Skin of body (tissue), 2 donors: ENCODE data around the gene RAB28. TPM values are rescaled to one million over a fixed set of nuclear protein-coding genes. Genes with fewer than 3 reads are reported as not detected.

Experiments used
- DNase-seq: peaks from one replicate; lab custom pipeline; 2025; lab: John Stamatoyannopoulos, UW
- total RNA-seq: library from RNA; depleted of rRNA; stranded (reverse); fragments of >200 nt; gene quantifications from one replicate; pipeline ENCODE4 v1.2.3, GENCODE V29; 2014

The RAB28 gene
- total RNA-seq, 1 donor from 2014 or later, result 19.3 TPM

DNA sequence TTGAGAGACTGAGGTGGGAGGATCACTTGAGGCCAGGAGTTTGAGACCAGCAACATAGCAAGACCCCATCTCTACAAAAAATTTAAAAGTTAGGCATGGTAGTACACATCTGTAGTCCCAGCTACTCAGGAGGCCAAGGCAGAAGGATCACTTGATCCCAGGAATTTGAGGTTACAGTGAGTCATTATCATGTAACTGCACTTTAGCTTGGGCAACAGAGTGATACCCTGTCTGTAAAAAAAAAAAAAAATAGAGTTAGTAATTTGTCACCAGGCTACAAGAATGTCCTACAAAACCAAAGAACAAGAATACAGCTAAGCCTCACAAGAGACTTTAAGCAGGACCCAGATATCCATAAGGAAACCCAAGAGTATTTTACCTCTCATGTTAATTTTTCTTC lies 27.0 kb upstream of the RAB28 start:
- DNase-seq, result no peak

DNA sequence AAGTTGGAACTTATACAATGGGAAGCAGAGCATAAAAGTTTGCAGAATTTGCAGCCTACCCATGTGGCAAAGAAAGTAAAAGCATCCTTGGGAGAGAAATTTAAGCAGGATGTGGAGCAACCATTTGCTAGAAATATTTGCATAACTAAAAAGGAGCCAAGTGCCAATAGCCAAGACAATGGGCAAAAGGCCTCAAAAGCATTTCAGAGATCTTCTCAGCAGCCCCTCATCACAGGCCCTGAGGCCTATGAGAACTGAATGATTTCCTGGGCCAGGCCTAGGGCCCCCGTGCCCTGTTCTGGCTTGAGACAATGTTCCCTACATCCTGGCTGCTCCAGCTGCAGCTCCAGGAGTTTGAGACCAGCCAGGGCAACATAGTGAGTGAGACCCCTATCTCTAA lies 25.3 kb upstream of the RAB28 start:
- no peak for DNase-seq

DNA sequence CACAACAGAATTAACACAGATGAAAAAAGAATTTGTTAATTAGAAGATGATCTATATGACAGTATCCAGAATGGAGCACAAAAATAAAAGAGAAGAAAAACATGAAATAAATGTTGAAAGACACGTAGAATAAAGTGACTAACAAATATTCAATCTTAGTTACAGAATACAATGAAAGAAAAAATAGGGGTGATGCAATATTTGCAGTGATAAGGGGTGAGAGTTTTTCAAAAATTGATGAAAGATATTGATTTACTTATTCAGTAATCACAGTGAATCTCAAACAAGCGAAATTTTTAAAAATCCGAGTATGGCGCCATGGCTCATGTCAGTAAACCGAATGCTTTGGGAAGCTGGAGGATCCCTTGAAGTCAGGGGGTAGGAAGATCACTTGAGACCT lies 20.2 kb upstream of the RAB28 start:
- DNase-seq, result no peak

DNA sequence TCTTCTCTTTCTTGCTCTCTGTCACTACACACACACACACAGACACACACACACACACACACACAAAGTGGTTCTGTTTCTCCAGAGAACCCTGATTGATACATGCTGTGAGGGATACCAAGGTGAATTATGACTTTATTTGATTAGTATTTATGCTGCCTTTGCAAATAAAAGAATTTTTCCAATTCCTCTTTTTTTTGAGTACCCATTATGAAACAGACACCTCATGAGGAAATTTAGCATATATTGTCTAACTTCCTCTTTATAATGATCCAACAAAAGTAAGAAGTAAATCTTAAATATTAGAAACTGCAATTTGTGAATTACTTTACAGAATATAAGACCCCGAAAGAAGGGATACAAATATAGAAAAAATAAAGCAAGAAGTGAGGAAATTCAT lies 14.3 kb upstream of the RAB28 start:
- DNase-seq, result no peak

DNA sequence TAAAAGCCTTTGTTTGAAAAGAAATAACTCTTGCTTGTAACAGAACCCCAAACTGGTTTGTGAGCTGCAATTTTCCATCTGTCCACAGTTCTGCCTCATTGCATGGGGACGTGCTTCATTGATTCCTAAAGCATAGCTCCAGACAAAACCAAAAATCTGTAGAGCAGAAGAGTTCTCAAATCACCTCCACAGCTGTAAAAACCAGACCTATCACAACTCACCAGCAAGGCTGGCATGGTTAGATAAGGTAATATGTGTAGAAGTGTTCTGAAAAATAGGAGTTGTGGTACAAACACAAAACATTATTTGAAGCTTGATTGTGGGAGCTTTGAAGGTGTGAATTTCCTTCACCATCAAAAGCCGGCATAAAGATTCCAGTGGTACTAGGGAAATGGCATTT lies 12.5 kb upstream of the RAB28 start:
- DNase-seq, result no peak

DNA sequence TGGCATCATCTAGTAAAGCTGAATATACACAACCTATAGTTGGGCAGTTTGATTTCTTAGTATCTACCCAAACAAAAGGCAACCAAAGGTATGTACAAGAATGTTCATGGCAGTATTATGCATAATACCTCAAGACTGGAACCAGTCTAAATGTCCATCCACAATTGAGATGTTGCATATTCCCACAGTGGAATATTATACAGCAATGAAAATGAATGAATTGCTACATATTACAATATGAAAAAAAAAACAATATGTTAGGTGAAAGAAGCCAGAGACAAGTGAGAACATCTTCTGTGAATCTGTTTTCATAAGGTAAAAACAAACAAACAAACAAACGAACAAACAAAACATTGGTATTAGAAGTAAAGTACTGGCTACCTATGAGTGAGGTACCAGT lies 11.6 kb upstream of the RAB28 start:
- no peak for DNase-seq

DNA sequence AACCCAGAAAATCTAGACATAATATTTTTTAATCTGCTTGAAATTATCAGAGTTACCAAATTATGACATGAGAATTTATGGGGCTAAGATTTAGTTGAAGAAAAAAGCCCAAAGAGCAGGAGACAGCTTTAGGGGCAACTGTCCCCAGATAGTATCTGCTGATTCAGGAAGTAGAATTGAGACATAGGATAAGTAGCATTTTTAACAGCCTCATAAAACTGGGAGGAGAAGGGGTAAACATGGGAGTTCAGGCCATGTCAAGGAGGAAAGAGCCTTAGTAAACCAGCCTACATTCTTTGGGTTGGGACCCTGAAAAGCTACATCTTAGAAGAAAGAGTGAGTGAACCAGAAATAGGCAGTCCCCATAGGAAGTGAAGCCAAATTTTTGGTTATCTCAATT lies 9.7 kb upstream of the RAB28 start:
- no peak for DNase-seq

DNA sequence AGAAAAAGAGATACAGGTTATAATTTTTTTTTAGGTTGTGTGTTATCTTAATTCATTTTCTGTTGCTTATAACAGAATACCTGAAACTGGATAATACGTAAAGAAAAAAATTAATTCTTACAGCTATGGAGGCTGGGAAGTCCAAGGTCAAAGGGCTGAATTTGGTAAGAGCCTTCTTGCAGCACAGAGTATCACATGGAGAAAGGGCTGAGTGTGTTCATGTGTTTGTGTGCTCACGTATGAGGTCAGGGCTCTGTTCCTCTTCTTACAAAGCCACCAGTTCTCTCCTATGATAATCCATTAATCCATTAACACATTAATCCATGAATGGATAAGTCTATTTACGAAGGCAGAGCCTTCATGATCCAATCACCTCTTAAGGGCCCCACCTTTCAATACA lies 8.6 kb upstream of the RAB28 start:
- no peak for DNase-seq

DNA sequence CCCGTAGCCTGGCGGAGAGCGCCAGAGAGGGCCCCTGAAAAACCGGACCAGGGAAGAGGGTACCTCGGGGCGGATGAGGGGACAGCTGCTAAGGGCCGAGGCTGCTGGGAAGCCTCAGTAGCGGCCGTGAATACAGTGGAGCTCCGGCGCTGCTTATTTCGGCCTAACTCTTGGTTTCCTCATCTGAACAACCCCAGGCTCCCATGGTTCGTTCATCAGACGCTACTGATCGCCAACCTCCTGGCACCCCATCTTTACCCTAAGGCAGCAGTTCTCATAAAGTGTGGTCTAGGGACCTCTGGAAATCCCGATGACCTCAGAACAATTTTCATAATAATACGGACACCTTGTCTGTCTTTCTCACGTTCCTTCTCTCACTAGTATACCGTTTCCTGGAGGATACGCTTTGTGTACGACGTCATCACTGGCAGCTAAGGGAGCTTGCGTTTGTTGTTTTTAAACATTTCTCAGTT lies 645 bp upstream of the RAB28 start:
- DNase-seq, result no peak

DNA sequence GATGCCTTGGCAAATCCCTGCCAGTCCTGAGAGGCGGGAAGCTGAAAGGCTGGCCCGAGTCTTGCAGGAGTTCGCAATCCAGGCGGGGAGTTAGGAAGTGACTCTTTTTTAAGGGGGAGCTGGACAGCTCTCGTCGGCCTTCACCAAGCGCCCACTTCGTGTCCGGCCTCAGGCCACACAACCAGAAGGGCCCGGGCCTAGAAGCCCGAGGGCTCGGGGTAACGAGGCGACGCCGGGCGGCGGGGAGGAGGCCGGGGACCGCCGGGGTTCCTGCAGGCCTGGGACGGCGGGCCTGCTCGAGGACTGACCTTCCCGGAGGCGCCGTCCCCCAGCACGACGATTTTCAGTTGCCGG lies 395 bp downstream of the RAB28 start:
- peak; percentile 20 for DNase-seq

DNA sequence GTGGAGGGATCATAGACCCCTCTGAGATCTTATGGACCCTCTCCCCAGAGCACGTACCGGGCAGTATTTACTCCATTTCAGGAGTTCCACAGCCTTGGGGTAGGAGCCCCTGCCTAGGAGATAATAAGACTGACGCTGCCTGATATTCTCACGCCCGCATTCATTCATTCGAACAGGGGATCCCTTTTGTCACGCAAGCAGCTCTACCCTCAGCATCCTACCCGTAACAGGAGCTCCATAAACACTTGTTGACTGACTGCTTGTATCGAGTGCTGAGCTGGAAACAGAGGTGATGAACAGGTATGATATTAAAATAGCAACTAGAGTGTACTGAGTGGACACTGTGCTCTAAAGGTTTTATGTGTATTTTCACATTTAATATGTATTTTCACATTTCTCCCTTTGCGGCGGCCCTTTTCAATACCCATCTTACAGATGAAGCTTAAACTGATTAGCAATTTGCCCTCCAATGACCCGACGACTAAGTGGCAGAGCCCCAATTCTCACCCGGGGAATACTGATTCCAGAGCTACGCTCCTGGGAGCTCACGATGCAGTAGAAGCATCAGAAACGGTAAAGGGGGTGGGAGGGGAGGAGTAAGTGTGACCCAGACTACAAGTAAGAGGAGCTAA lies 888 bp downstream of the RAB28 start:
- no peak for DNase-seq

DNA sequence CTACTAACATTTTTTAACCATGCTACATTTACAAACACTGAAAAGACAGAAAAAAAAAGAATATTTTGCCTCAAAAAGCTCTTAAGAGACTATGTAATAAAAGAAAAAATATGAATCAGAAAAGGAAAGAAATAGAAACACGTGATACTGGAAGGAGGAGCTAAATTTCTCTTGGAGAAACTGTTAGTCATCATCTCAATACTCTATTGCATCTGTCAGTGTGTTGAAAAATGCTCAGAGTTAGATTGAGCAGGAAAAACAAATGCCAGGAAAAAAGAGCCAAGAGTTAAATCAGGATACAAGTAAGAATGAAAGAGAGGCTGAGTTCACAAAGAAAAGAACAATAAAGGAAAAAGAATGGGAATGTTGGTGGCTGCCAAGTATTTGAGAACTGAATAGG lies 2.6 kb downstream of the RAB28 start:
- DNase-seq, result no peak

DNA sequence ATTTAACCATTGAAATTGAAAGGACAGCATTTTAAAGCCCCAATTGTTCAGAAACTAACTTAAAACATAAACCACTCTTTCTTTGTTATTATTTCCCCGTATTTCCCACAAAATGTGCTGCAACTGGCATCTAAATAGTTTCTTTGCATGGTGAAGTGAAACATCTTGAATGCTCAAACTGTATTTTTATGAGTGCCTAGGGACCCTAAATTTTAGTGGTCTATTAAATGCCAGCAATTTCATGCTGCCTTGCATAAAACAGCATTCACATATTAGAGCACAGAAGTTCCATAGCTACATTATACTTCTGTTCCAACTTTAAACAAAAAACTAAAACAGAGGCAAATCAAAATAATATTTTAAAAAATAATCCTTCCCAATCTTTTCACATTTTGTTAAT lies 5.4 kb downstream of the RAB28 start:
- no peak for DNase-seq

DNA sequence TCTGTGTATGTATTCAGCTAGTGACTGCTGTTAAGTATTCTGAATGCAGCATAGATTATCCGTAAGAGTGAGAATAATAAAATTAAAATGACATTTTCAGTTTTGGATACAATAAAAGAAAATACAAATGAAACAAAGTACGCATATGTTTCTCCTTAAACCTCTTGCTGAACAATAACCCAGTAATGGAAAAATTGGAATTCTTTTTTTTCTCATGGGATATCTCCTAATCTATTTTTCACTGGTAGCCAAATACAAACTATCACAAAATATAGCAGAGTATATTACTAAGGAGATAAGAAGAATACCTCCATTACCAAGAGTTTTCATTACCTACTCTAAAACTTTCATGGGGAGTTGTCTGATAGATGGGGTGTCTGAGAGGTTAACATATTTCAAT lies 6.0 kb downstream of the RAB28 start:
- DNase-seq, result peak; percentile 13

DNA sequence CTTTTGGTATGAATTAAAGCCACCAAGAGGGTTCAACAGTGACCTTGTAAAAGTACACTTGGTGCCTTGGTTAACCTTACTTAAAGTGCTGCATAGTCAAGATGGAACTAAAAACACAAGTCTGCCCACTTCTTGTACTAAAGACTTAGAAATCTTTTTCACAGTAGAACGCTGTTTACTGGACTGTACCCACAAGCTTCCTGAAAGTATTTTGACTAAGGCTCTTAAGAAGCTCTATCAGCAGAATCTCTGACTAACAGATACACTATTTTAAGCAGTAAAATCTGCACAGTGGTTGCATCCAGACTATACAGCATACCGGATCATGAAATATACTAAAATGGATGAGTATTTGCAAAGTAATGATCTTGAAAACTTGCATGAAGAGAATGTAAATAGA lies 7.2 kb downstream of the RAB28 start:
- DNase-seq, result no peak

DNA sequence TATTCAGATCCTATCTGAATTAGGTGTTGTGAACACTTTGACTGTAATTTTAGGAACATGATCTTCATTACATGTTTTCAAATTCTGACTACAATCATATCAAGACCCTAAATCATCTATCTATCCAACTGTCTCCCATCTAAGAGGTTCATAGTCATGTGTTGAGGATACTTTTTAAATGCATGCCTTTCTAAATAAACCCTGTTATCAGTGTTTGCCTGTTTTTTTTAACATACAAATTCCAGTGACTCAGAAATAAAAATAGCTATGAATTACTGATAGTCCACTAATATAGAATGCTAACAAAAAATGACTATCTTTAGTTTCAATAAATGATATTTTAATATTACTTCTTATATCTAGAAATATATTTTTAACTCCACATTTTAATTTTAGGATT lies 8.0 kb downstream of the RAB28 start:
- DNase-seq, result no peak

DNA sequence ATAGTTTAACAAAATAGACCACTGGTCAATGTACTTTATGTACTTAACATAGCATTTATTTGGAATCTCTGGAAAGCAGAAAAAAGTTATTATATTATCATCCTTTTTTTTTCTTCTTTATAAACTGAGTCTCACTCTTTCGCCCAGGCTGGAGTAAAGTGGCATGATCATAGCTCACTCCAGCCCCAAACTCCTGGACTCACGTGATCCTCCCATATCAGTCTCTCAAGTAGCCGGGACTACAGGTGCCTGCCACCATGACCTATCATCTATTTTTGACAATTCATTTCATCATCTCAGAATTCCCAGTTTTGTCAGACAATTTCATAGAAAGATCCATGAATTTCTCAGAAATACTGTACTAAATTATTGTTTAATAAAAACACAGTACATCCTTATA lies 12.7 kb downstream of the RAB28 start:
- no peak for DNase-seq

DNA sequence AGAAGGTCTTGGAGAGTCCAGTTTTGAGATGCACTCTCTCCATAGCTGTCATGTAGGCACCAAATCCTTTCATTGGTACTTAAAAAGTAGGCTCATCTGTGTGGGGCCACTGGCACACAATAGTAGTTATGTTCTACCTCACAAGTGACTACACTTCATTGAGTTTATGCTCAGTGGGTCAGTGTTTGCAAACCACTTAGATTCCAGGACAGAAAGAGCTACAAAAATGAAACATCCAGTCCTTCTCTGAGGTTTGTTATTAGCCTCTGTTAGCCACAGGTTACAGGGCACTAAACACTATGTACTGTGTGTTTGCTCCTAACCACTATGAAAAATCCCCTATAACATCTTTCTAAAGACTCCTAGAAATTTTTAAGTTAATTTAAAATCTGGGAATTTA lies 13.8 kb downstream of the RAB28 start:
- no peak for DNase-seq

DNA sequence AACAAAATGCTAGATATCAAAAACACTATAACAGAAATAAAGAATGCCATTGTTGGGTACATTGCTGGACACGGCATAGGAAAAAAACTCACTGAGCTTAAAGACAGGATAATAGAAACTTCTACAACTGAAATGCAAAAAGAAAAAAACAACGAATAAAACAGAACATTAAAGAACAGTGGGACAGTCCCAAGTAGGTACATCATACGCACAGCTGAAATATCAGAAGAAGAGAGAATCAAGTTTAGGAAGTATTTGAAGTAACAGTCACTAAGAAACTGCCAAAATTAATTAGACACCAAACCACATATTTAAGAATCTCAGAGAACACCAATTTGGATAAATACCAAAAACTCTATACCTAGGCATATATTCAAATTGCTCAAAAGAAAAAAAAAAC lies 19.2 kb downstream of the RAB28 start:
- DNase-seq, result no peak

DNA sequence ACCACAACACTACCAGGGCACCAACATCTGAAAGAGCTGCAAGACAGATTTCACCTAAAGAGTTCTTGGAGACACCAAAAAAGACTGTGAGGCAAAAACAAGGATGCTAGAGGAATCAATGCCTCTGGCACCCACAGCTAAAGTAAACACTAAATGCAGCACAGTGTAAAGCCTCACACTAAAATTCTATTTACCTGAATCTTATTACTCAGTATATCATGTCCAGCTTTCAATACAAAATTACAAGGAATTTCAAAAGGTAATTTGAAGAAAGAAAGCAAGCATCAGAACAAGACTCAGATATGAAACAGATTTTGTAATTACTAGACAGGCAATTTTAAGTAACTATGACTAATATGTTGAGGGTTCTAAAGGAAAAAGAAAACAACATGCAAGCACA lies 19.6 kb downstream of the RAB28 start:
- no peak for DNase-seq

DNA sequence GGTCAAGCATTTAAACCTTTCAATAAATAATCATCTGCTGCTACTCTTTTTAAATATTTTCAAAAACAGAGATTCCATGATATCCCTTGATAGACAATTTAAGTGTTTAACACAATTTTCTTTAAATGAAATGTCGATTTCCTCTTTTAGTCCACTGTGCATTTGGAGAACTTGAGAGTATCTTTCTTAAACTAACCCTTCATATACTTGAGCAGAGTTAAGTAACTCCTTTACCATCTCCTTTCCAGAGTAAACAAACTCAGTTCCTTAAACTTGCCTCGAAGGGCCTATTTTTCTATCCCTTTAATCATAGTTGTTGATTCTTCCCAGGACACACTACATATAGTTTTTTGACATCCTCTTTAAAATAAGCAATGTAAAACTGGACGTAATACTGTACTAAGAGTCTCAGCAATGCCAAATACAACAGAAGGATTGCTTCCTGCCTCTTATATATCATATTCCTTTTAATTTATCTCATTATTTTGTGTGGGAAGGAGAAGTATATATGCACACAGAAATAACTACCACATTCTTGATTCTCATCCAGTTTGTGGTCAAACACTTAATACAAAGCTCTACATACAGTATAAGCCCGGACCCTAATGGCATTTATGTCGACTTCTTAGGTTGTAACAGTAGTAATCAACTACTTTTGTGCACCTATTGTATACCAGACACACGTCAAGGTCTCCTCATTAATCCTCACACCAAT lies 22.8 kb downstream of the RAB28 start:
- no peak for DNase-seq

DNA sequence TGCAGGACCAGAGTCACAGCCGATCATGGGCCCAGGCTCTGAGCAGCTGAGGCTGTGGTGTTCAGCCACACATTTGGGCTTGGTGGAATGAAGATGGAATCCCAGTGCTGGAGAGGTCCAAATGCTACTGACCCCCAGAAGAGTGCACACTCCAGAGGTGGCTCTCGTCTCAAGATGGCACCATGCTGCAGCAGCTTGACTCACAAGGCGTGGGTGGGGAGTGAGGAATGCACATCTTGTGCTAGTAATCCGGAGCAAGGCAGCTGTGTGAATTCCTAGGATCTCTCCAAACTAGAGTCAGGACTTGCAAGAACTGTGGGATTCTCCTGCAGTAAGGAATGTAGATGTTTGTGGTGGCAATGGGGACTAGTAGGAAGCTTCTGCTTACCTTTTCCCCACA lies 28.7 kb downstream of the RAB28 start:
- no peak for DNase-seq

DNA sequence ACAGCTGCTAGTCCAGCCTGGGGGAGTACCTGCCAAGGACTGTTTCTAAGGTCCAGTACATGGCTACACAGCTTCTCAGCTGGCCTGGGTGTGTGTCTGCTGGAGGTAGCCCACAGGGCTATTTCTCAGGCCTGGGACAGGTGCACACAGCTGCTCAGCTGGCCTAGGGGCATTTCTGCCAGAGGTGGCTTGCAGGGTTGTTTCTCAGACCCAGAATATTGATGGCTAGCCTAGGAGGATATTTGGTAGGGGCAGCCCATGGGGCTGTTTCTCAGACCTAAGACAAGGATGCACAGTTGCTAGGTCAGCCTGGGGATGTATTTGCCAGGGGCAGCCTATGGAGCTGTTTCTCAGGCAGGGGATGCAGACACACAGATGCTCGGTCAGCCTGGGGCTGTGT lies 29.4 kb downstream of the RAB28 start:
- DNase-seq, result no peak
